Left ventricle myocardium superior (tissue), 1 donor: ENCODE data around the gene SPATA16. TPM values are rescaled to one million over a fixed set of nuclear protein-coding genes. Genes with fewer than 3 reads are reported as not detected.

Experiments
- ATAC-seq: fragments of 200-7000 bp; cut with Tn5 transposase; one replicate; pipeline ENCODE4 v1.9.1; 2020; ENCODE audit warnings: mild to moderate bottlenecking, moderate library complexity
- DNase-seq: peaks from one replicate; pipeline ENCODE4 v3.0.0-alpha.2; 2020
- intact Hi-C: fragments of 100-400 bp; cut with micrococcal nuclease; formaldehyde crosslinking; loops from one replicate; pipeline ENCODE4 v1.11.0; 2022
- total RNA-seq: library from RNA; stranded (reverse); fragmentation: NEBNext Ultra II Directional; extraction: Animal tissue kit (Norgen Biotek cat#: 25700); gene quantifications from one replicate; pipeline ENCODE4 v1.2.1, GENCODE V29; 2021
- donor health status: DM: no; HTN: yes; CAD: no; lungs with severe emphysema.

SPATA16 gene
- total RNA-seq, 1 donor from 2014 or later, result not detected

DNA sequence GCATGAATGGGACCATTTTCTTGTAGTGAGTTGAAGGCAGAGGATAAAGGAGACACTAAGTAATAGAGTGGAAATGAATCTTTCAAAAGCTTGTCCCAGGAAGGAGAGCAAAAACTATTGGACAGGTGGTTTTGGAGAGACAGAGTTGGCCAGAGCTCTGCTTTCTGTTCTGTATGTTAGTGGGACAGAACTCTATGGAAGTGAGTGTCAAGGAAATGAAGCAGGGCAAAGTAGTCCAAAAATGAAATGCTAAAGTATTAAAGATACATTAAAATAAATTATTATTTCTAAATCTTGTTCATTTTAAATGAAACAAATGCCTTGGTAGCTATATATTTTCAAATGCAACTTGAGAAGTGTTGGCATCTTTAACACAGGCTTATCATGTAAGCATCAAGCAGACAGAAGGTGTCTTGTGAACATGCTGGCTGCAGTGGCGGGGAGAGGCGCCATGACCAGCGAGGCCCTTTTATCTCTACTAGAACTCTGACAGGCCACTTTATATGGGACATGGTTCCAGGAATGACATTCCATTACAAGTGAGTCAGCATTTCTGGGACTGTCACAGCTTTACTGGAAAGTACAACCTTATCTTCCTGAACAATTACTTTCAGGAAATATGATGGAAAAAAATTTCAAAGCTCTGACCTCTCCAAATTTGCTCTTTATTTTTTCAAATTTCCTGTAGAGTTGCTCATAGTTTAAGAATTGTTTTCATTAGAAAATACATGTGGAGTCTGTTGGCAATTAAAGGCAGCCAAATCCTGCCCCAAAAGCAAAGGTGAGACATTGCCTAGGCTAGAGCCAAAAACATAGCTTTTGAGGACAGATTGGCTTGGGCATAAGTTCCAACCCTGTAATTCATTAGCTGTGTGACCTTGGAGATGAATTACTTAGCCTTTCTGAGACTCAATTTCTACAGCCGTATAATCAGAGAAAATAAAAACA lies 284.0 kb downstream of the SPATA16 start:
- ATAC-seq (peak; percentile 99), DNase-seq (peak; percentile 63)
- intact Hi-C loops, result no loop called here

DNA sequence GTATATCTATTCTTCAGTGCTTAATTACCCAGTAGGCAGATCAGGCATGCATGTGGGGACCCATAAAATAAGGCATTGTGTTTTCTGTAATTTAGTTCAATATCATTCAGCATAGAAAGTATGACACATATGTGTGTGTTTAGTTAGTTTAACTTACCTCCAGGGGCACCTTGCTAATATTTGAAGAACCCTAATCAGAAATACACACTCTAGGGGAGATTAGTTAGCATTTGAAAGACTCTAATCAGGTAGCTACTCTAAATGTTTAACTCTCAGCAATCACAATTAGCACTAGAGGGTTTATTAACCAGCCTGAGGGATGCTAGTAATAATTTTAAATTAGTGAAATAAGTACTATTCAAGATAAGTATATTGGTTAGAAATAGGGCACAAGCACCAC lies 286.0 kb downstream of the SPATA16 start:
- DNase-seq, result no peak
- intact Hi-C loops, result no loop called here
- no peak for ATAC-seq

DNA sequence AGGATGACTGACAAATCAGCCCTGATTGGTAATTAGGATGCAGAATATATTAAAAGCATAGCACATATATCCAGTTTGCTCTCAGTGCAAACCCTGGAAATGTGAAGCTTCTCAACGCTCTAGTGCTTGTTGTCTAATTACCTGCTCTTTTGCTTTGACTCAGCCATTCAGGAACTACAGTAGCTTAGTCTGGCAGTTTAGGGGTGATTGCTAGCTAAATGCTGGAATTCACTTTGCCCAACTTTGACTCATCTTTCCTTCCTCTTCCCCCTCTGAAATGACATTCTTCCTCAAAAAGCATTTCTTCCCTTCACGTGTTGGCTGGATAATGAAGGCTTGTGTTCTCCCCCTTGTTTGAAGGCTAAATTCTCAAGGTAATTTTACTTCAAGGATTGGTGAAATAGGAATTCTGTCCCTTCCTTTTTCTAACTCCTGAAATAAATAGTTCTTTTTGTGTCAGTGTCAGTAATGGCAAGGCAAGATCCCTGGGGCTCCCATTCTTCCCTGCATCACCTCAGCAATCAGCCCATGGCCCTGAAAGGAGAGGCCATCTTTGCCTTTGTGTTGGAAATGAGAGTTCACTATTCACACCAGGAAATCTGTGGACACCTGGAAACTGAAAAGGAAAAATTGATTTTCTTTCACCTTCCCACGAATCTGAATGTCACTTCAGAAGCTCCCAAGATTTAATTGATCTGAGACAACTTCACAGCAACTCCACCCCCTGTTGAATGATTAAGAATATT lies 286.9 kb downstream of the SPATA16 start:
- ATAC-seq, result no peak
- no peak for DNase-seq
- intact Hi-C loops, result no loop called here

DNA sequence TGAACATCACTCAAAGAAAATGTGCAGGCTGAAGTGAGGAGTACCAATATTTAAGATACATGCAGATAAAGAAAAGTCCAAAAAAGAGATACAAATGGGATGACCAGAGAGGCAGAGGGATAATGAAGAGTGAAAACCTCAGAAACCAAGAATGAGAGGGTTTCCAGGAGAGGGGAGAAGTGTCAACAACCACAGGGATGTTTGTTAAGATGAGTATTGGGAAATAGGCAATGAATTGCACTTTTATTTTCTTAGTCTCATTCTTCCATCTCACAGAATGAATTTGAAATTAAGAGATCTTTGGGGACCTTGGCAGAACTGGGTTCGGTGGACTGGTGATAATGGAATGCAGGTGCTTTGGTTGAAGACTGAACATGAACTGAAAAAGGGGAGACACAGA lies 288.0 kb downstream of the SPATA16 start:
- no peak for ATAC-seq
- no peak for DNase-seq
- intact Hi-C loops, result no loop called here

DNA sequence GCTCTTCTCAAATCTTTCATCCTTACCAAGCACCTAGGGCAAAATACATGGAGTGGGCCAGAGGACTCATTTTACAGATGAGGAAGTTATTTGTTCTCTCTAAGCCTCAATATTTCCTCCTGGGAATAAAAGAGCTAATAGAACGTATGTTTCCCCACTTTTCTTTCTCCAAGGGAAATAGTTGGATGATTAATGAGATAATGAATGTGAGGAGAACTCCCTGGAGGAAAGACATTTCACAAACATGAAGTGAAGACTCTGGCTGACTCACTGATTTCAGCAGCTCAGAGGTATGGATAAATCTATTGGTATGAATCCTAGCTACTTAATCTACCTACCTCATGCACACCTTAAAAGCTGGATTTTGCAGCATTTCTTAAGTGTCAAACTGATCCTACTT lies 292.1 kb downstream of the SPATA16 start:
- no peak for DNase-seq
- ATAC-seq, result no peak
- intact Hi-C loops, result no loop called here

DNA sequence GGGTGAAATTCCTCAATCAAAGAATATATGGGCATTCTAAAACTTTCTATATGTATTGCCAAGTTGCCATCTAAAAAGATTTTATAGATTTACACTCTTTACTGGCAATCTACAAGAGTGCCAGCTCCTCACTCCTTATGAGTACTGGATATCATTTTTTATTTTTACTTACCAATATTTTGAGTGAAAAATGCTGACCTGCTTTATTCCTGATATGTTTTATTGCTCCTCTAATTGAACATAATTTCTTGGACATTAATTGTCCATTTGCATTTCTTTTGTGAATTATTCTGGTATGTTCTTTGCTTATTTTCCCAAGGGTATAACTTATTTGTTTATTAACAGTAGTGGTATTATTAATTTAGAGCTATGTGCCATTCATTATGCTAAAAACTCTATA lies 293.7 kb downstream of the SPATA16 start:
- ATAC-seq (no peak), DNase-seq (no peak)
- intact Hi-C loops, result no loop called here

DNA sequence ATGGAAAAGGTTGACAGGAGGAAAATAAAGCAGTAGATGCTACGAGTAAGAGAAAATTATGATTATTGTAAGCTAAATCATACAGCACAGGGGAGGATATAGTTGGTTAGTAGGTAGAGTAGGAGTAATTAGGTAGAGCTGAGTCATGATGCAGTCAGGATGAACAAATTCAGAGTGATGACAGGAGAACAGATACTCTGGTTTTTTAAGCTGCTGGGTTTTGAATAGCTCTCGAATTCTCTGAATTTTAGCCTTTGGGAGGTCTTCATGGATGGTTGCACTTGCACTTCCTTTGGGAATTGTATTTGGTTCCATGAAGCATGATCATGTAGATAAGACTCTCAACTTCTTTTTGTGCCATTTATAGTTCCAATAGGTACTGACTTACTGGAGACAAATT lies 294.3 kb downstream of the SPATA16 start:
- no peak for DNase-seq
- ATAC-seq, result no peak
- intact Hi-C loops, result no loop called here

DNA sequence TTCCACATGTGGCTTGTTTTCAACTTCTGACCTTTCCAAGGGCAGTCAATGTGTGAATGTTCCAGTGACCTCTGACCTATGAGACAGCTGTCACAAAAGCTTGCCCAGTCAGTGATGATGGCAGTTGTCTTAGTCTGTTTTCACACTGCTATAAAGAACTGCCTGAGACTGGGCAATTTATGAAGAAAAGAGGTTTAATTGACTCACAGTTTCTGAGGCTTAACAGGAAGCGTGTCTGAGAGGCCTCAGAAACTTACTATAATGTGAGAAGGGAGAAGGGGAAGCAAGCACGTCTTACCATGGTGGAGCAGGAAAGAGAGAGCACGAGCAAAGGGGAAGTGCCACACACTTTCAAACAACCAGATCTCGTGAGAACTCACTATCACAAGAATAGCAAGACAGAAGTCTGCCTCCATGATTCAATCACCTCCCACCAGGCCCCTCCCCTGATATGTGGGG lies 294.9 kb downstream of the SPATA16 start:
- no peak for DNase-seq
- intact Hi-C loops, result no loop called here

DNA sequence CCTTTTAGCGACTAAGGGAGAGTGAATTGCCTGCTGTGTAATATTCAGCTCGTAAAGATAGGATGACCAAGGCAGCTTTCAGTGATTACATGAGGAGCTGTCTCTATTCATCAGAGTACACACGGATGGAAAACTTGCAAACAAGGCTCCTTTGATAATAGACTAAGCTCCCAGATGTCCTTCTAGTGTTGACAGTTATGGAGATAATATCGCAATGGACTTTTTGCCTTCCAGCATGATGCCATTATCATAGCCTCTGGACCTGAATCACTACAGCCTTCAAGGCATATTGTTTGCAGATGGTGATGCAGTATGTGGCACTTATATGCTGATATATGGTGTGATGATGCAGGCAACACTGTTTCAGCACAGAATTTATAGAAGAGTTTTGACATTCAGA lies 296.6 kb downstream of the SPATA16 start:
- intact Hi-C loops, result no loop called here
- DNase-seq (no peak), ATAC-seq (peak; percentile 44)

More for the DNA sequence above, 294.9 kb downstream of the SPATA16 start:
- ATAC-seq, result no peak

DNA sequence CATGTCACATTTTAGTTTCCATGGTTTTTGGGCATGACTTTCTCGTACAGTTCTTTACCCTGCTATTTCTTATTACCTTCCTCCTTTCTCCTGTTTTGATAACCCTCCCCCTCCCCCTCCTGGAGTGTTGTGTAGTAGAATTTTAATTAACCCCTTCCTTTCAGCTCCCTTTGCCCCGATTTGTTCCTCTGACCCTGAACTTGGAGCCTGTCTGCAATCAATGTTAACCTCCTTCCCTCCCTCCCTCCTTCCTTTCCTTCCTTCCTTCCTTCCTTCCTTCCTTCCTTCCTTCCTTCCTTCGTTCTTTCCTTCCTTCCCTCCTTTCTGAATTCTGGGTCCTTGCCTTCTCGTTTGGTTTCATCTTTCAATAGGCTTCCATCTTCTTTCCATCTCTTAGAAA lies 300.1 kb downstream of the SPATA16 start:
- ATAC-seq, result no peak
- intact Hi-C loops, result no loop called here

DNA sequence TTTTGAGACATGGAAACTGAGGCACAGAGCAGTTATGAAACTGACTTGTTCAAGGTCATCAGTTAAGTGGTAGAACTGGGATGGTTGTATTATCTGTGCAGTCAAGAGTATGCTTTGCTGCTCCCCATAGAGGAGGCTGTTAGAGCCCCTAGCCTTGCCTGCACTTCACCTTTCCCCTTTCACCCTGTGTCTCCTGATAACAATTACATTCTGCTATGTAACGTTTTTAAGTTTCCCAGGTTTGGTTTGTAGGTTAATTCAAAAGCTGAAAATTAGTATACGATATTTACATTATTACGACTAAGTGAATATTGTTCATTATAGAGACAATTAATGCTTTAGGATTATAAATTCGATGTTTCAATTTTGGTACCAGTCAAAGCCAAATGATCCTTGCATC lies 300.6 kb downstream of the SPATA16 start:
- no peak for DNase-seq
- intact Hi-C loops, result no loop called here
- no peak for ATAC-seq

More for the DNA sequence above, 300.1 kb downstream of the SPATA16 start:
- DNase-seq, result no peak

DNA sequence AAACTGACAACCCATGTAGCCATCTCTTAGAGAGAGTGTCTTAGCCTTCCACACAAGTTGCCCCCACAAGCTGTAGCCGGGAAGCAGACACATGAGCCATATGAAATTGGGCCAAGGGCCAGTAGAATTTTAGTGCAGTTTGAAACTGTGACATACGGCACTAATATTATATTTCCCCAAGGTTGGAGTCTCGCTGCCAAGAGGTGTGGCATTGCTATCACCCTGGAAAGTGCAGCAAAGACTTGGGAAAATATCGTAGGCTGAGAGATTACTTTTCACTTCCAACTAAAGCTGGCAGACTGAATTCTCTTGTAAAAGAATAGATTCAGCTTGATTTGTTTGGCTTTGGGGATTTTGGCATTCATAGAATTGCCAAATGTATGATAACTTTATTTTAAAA lies 301.4 kb downstream of the SPATA16 start:
- DNase-seq, result no peak
- intact Hi-C loops, result loop anchor here (10.0 kb wide), 1 partner anchor 205 kb away; no protein-coding TSS in a partner anchor

More for the DNA sequence above, 301.4 kb downstream of the SPATA16 start:
- ATAC-seq, result no peak
